Endothelial cell (in vitro differentiated cells): ENCODE data around the gene PRR16. TPM values are rescaled to one million over a fixed set of nuclear protein-coding genes. Genes with fewer than 3 reads are reported as not detected.

ENCODE experiments used
- DNase-seq: peaks from one replicate; pipeline ENCODE4 v3.0.0; 2021; ENCODE audit warnings: low spot score
- H3K27ac Mint-ChIP-seq: one replicate; pipeline ENCODE4 v1.8.0; 2021; ENCODE audit warnings: mixed read lengths, inconsistent platforms; ENCODE audit not compliant: unreplicated experiment
- H3K27me3 Mint-ChIP-seq: one replicate; pipeline ENCODE4 v1.8.0; 2021; ENCODE audit warnings: mild to moderate bottlenecking, moderate library complexity, mixed read lengths, inconsistent platforms; ENCODE audit not compliant: unreplicated experiment
- H3K36me3 Mint-ChIP-seq: one replicate; pipeline ENCODE4 v1.8.0; 2021; ENCODE audit warnings: mild to moderate bottlenecking, low read depth, mixed read lengths, inconsistent platforms; ENCODE audit not compliant: unreplicated experiment
- H3K4me1 Mint-ChIP-seq: one replicate; pipeline ENCODE4 v1.8.0; 2021; ENCODE audit warnings: mild to moderate bottlenecking, mixed read lengths, inconsistent platforms; ENCODE audit not compliant: unreplicated experiment
- H3K4me3 Mint-ChIP-seq: one replicate; pipeline ENCODE4 v1.8.0; 2021; ENCODE audit warnings: mild to moderate bottlenecking, mixed read lengths, inconsistent platforms; ENCODE audit not compliant: unreplicated experiment
- H3K9me3 Mint-ChIP-seq: one replicate; pipeline ENCODE4 v1.8.0; 2021; ENCODE audit warnings: mixed read lengths, inconsistent platforms; ENCODE audit not compliant: unreplicated experiment
- total RNA-seq: library from RNA; stranded (reverse); fragmentation: NEBNext Ultra II Directional; extraction: Animal tissue kit (Norgen Biotek cat#: 25700); gene quantifications from one replicate; pipeline ENCODE4 v1.2.1, GENCODE V29; 2021; ENCODE audit not compliant: unreplicated experiment
- TF ChIP-seq, protein P1 (sequence below): fragments of 200-600 bp; sonication (generic); IDR thresholded peaks from one replicate; pipeline ENCODE4 v1.5.0; 2021; ENCODE audit warnings: antibody characterized with exemption; ENCODE audit not compliant: unreplicated experiment

The PRR16 gene
- total RNA-seq, 1 donor from 2014 or later = not detected

DNA sequence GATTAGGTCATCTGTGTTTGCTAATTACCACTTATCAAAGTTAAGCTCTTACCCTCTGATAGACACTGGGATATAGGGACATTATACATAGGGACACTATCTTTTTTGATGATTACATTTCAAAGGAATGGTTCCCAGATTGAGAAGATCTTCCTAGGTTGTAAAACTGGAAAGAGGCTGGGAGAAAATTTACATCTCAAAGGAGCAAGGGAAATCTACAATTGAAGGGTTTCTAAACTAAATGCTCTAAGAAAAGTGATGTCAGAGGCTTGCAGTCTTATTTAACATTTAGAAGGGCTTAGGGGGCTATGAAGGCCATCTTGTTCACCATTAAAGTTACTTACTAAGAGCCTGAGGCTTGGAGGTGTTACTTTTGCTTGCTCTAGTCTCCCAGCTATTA is 242.8 kb downstream of the PRR16 start:
- no peak for DNase-seq
- peaks cover 20% of the 10 kb centered on the region for H3K4me1 Mint-ChIP-seq
- peaks cover 7% of the 10 kb centered on the region for H3K27me3 Mint-ChIP-seq

DNA sequence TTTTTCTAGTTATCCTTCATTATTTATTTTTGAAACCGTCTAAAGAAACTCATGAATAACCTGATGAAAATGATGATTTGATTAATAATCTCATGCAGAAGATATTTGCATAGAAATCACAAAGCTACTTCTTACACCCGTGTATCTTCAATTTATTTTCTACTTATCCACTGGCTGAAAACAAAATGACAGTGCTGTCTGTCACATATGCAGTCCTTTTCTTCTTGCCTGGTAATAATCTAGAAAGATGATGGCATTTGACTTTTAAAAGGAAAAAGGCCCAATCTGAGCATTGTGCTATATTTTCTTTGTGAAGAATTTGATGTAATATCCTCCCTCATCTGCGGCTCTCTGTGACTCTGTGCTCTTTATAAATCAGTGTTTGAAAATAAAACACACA is 253.3 kb downstream of the PRR16 start:
- Mint-ChIP-seq H3K36me3 (no peaks in the 10 kb centered on the region), H3K4me1 (no peaks in the 10 kb centered on the region)
- TF ChIP-seq, protein P1, sequence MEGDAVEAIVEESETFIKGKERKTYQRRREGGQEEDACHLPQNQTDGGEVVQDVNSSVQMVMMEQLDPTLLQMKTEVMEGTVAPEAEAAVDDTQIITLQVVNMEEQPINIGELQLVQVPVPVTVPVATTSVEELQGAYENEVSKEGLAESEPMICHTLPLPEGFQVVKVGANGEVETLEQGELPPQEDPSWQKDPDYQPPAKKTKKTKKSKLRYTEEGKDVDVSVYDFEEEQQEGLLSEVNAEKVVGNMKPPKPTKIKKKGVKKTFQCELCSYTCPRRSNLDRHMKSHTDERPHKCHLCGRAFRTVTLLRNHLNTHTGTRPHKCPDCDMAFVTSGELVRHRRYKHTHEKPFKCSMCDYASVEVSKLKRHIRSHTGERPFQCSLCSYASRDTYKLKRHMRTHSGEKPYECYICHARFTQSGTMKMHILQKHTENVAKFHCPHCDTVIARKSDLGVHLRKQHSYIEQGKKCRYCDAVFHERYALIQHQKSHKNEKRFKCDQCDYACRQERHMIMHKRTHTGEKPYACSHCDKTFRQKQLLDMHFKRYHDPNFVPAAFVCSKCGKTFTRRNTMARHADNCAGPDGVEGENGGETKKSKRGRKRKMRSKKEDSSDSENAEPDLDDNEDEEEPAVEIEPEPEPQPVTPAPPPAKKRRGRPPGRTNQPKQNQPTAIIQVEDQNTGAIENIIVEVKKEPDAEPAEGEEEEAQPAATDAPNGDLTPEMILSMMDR = no peak

More for the DNA sequence above, 242.8 kb downstream of the PRR16 start:
- Mint-ChIP-seq H3K9me3 (no peaks in the 10 kb centered on the region), H3K4me3 (no peak overlapping the region), H3K36me3 (no peaks in the 10 kb centered on the region), H3K27ac (no peak overlapping the region)
- TF ChIP-seq, protein P1 = no peak

DNA sequence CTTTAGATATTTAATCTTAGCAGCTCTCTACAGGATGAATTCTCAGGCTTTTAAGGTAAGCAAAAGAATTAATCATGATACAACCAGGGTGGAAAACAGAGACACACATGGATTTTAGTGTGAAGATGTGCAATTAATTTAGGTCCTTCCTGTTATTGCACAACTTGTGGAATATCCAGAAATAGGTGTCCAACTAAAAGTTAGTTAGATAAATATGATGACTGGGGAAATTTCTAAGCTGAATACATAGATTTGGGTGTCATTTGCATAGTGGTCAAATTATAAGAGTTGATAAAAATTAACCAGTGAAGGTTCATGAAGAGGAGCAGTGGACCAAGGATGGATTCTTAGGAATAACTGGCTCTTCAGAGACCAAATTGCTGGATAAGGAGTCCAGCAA is 266.1 kb downstream of the PRR16 start:
- no peak for DNase-seq
- Mint-ChIP-seq H3K9me3 (no peaks in the 10 kb centered on the region), H3K27ac (no peak overlapping the region), H3K4me3 (no peak overlapping the region), H3K36me3 (no peaks in the 10 kb centered on the region), H3K4me1 (no peaks in the 10 kb centered on the region), H3K27me3 (no peaks in the 10 kb centered on the region)
- TF ChIP-seq, protein P1 = no peak

More for the DNA sequence above, 253.3 kb downstream of the PRR16 start:
- H3K9me3 Mint-ChIP-seq = no peaks in the 10 kb centered on the region
- H3K27ac Mint-ChIP-seq = no peak overlapping the region
- no peak for DNase-seq
- no peaks in the 10 kb centered on the region for H3K27me3 Mint-ChIP-seq
- no peak overlapping the region for H3K4me3 Mint-ChIP-seq

DNA sequence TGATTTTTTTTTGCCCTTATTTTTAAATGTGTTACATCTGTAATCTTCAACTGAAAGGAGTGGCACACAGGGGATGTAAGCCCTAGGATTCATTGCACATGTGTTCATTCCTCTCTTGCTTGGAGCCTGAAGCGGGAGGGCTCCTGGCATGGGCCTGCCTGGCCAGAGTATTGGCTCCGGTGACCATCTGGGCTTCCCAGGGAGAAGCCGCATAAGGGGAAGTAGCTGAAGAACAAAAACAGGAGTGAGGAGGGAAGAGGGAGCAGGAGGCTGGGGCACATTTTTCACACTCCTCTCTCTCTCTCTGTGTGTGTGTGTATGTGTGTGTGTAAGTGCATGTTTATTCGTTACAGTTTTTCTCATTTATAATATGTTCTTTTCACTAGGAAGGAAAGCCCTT is 269.9 kb downstream of the PRR16 start:
- H3K27me3 Mint-ChIP-seq = no peaks in the 10 kb centered on the region
- H3K36me3 Mint-ChIP-seq = no peaks in the 10 kb centered on the region
- DNase-seq = peak; percentile 5
- no peak overlapping the region for H3K4me3 Mint-ChIP-seq
- no peak overlapping the region for H3K27ac Mint-ChIP-seq
- TF ChIP-seq, protein P1 = no peak
- no peaks in the 10 kb centered on the region for H3K9me3 Mint-ChIP-seq
- no peaks in the 10 kb centered on the region for H3K4me1 Mint-ChIP-seq

DNA sequence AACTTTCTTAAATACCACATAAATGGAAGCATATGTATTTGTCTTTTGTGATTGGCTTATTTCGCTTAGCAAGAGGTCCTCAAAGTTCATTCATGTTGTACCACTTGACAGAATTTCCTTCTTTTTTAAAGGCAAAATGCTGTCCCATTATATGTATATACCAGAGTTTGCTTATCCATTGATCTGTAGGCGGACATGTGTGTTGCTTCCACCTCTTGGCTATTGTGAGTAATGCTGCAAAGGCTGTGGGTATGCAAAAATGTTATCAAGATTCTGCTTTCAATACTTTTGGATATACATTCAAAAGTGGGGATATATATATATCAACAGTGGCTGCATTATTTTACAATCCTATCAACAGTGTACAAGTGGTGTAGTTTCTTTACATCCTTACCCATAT is 271.0 kb downstream of the PRR16 start:
- Mint-ChIP-seq H3K27me3 (no peaks in the 10 kb centered on the region), H3K4me3 (no peak overlapping the region), H3K4me1 (no peaks in the 10 kb centered on the region), H3K27ac (no peak overlapping the region), H3K36me3 (no peaks in the 10 kb centered on the region), H3K9me3 (no peaks in the 10 kb centered on the region)
- DNase-seq = no peak
- TF ChIP-seq, protein P1 = no peak
